ENCODE results near the gene ZNF121.

ZNF121 gene

DNA sequence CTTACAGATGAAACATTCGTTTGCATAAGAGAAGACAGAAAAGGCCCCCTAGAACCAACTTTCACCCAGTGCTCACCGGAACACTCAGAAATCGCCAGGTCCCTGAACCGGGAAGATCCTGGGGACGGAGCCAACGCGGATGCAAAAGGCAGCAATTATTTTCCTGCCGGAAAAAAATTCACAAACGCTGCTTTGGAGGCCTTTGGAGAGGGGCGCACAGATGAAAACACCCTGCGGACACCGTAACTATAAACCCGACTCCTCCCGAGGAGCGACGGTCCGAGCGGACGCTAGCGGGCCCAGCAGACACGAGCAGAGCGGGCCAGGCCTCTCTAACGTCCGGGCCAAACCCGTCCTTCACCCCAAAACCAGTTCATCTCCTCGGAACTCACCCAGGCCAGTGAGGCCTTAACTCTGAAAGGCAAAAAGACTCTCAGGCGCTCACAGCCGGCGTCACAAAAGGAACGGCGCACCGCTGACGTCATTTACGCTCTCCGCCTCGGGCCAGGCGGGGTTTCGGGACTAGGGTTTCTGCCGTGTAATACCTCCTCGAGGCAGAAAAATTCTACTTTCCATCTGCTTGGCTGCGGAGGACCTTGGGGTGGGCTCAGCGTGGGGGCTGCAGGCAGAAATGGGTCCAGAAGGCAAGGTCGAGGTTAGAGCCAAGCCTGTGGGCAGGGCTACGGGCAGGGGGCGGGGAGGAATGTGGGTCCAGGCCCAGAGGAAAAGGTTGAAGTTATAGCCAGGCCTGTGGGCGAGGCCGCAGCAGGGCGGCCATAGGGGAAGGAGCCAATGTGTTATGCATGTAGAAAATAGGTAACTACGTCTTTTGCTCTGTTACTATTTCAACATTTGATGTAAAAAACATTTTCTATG lies 45.9 kb downstream of the ZNF121 start, which contains the start of gene ZNF426:
Gene ZNF426, minus strand, starts transcription at position 463 of the 876 bp plus-strand sequence. CDS start 2,413 bp downstream, outside the sequence.
- no peaks in the 10 kb centered on the region for H3K4me1 ChIP-seq (ENCODE audit: control insufficient read depth, insufficient read depth, low read length)
- H3K9ac ChIP-seq (ENCODE audit: low read depth, low read length) = peak within 1 kb of the TSS; percentile 86
- H3K27me3 ChIP-seq (ENCODE audit: control insufficient read depth, insufficient read depth, low read length) = no peaks in the 10 kb centered on the region
- H3K9me3 ChIP-seq (ENCODE audit: control insufficient read depth, insufficient read depth, low read length) = peaks cover 33% of the 10 kb centered on the region
- H3K27ac ChIP-seq (ENCODE audit: low read depth, low read length) = peak within 1 kb of the TSS; percentile 97
- H3K36me3 ChIP-seq (ENCODE audit: control insufficient read depth, insufficient read depth, low read length) = peaks cover 32% of the 10 kb centered on the region
- H3K4me3 ChIP-seq (ENCODE audit: low read depth, low read length) = peak within 1 kb of the TSS; percentile 93

DNA sequence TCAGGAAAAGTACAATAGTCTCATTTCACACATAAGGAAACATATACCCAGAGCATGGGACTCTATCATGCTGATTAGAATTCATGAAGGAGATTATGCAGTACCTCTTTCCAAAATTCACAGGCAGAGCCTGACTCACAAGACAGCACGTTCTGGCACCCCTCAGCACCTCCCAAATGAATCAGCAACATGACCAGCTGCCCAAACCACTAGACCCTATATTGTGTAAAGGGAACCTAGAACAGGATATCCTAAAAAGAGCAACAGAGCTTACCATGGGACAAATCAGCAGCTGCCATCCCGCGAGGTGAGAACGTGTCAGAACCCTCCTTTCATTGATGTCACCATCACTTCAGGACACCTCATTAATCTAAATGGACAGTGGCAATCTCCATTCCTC lies 48.4 kb downstream of the ZNF121 start:
- H3K4me1 ChIP-seq (ENCODE audit: control insufficient read depth, insufficient read depth, low read length) = no peaks in the 10 kb centered on the region
- H3K27me3 ChIP-seq (ENCODE audit: control insufficient read depth, insufficient read depth, low read length) = no peaks in the 10 kb centered on the region
- H3K27ac ChIP-seq (ENCODE audit: low read depth, low read length) = no peak overlapping the region
- no peak overlapping the region for H3K9ac ChIP-seq (ENCODE audit: low read depth, low read length)
- H3K4me3 ChIP-seq (ENCODE audit: low read depth, low read length) = no peak overlapping the region
- H3K36me3 ChIP-seq (ENCODE audit: control insufficient read depth, insufficient read depth, low read length) = peaks cover 56% of the 10 kb centered on the region
- H3K9me3 ChIP-seq (ENCODE audit: control insufficient read depth, insufficient read depth, low read length) = peaks cover 58% of the 10 kb centered on the region

DNA sequence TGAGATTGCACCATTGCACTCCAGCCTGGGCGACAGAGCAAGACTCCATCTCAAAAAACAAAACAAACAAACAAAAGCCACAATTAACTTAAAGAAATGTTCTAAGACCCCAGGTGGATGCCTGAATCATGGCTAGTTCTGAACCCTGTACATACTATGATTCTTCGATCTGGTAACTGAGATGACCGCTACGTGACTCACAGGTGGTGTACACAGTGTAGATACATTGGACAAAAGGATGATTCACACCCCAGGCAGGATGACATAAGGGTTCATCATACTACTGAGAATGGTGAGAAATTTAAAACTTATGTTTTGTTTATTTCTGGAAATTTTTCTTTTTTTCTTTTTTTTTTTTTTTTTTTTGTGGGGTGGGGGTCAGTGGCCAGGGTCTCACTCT lies 52.4 kb downstream of the ZNF121 start:
- H3K4me3 ChIP-seq (ENCODE audit: low read depth, low read length) = no peak overlapping the region
- H3K9me3 ChIP-seq (ENCODE audit: control insufficient read depth, insufficient read depth, low read length) = peaks cover 92% of the 10 kb centered on the region
- H3K36me3 ChIP-seq (ENCODE audit: control insufficient read depth, insufficient read depth, low read length) = peaks cover 96% of the 10 kb centered on the region
- H3K27me3 ChIP-seq (ENCODE audit: control insufficient read depth, insufficient read depth, low read length) = no peaks in the 10 kb centered on the region
- no peaks in the 10 kb centered on the region for H3K4me1 ChIP-seq (ENCODE audit: control insufficient read depth, insufficient read depth, low read length)
- H3K9ac ChIP-seq (ENCODE audit: low read depth, low read length) = no peak overlapping the region
- H3K27ac ChIP-seq (ENCODE audit: low read depth, low read length) = no peak overlapping the region

- Histone ChIP-seq H3K4me1 (ENCODE audit: control insufficient read depth, insufficient read depth, low read length) (no peaks in the 10 kb centered on the region), H3K9me3 (ENCODE audit: control insufficient read depth, insufficient read depth, low read length) (peaks cover 96% of the 10 kb centered on the region), H3K27ac (ENCODE audit: low read depth, low read length) (no peak overlapping the region), H3K9ac (ENCODE audit: low read depth, low read length) (no peak overlapping the region), H3K4me3 (ENCODE audit: low read depth, low read length) (peak overlapping the region; percentile 6; the same call in 1 of the 2 replicates), H3K27me3 (ENCODE audit: control insufficient read depth, insufficient read depth, low read length) (no peaks in the 10 kb centered on the region), H3K36me3 (ENCODE audit: control insufficient read depth, insufficient read depth, low read length) (peaks cover 89% of the 10 kb centered on the region)
Measured at GRCh38 chr19:9528757-9529336, 55.5 kb downstream of the ZNF121 start.

- Histone ChIP-seq H3K9me3 (ENCODE audit: control insufficient read depth, insufficient read depth, low read length) (peaks cover 93% of the 10 kb centered on the region), H3K27ac (ENCODE audit: low read depth, low read length) (no peak overlapping the region), H3K36me3 (ENCODE audit: control insufficient read depth, insufficient read depth, low read length) (peaks cover 40% of the 10 kb centered on the region), H3K9ac (ENCODE audit: low read depth, low read length) (no peak overlapping the region), H3K4me3 (ENCODE audit: low read depth, low read length) (0 out of 2 replicates have a peak overlapping the region, but pooled peaks have one; percentile 4), H3K27me3 (ENCODE audit: control insufficient read depth, insufficient read depth, low read length) (no peaks in the 10 kb centered on the region), H3K4me1 (ENCODE audit: control insufficient read depth, insufficient read depth, low read length) (no peaks in the 10 kb centered on the region)
Measured at GRCh38 chr19:9523885-9524474, 60.3 kb downstream of the ZNF121 start.

Data from HUES48 (cell line).